ENCODE data around the gene CFHR4. TPM values are rescaled to one million over a fixed set of nuclear protein-coding genes. Genes with fewer than 3 reads are reported as not detected.
"Not testable (repeated sequence)": the region's sequence is repeated elsewhere in the genome, so short reads cannot be mapped to it uniquely, and the experiment has no call there.

CFHR4 gene
- total RNA-seq, 2 experiments from 2014 or later, result not detected

- CTCF ChIA-PET, result no interaction called here
- intact Hi-C loops (cut with micrococcal nuclease), result no loop called here
- Mint-ChIP-seq H3K4me1 (ENCODE audit: low read depth) (no peaks in the 10 kb centered on the region), H3K27ac (no peak overlapping the region), H3K4me3 (no peak overlapping the region), H3K36me3 (no peaks in the 10 kb centered on the region), H3K9me3 (peaks cover 6% of the 10 kb centered on the region), H3K27me3 (peaks cover 3% of the 10 kb centered on the region)
- POLR2A ChIA-PET, result no interaction called here
- no peak for DNase-seq
These were observed 3.4 kb downstream of the CFHR4 start for GRCh38 chr1:196891251-196891650.

DNA sequence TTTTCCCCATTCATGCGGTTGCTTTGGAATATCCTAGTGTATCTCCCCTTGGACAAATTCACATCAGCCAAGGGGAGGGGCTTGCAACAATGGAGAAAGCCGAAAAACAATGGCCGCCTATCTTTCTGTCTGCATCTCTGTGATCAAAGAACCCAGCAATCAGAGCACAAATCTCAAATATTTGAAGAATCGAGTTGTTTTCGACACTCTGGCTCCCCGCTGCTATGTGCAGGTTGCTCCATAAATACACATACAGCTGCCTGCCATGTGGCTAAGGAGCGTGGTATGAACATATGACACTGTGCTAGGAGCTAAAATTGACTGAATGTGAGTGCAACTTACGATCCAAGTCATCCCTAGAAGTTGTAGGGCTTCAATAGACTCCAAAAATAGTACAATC is 8.5 kb downstream of the CFHR4 start:
- DNase-seq, result no peak
- Mint-ChIP-seq H3K27ac (no peak overlapping the region), H3K9me3 (no peaks in the 10 kb centered on the region), H3K4me3 (no peak overlapping the region), H3K4me1 (ENCODE audit: low read depth) (no peaks in the 10 kb centered on the region), H3K27me3 (peaks cover 20% of the 10 kb centered on the region), H3K36me3 (no peaks in the 10 kb centered on the region)
- intact Hi-C loops (cut with micrococcal nuclease), result no loop called here
- ChIA-PET POLR2A (no interaction called here), CTCF (no interaction called here)

DNA sequence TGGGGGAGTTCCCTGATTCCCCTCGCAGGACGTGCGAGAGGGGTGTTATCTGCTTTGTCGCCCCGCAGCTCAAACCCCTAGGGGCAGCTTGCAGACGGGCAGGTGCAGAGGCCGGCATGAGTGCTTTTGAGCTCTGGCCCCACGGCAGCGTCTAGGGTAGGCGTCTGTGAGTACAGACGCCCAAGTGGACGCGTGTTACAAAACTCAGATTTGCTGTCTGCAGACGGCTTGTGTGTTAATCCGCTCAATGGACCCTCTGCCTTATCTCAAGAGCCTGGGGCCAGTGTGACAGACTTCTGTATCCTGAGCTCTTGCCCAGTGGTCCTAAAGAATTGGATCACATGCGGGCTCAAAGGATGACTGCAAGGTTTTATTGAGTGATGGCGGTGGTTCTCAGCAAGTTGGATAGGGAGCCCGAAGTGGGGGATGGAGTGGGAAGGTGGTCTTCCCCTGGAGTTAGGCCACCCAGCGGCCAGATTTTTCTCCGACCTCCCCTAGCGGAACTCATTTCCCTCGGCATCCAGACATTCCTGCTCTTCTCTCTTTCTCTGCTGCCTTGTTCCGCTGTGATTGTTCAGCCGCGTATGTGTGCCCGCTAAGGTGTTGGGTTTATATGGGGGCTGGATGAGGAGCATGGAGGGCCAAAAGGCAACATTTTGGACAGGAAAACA is 9.4 kb downstream of the CFHR4 start:
- CTCF ChIA-PET, result no interaction called here
- no peaks in the 10 kb centered on the region for H3K9me3 Mint-ChIP-seq

DNA sequence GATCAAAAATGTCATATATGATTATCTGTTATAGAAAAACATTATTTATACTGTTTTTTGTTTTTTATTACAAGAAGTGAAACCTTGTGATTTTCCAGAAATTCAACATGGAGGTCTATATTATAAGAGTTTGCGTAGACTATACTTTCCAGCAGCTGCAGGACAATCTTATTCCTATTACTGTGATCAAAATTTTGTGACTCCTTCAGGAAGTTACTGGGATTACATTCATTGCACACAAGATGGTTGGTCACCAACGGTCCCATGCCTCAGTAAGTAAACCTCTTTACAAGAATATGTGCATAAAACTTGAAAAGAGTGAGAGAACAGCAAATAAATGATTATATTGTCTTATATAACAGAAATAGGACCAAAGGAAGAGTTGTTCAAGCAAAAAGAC is 14.5 kb downstream of the CFHR4 start:
- no peak overlapping the region for H3K27ac Mint-ChIP-seq
- H3K4me1 Mint-ChIP-seq (ENCODE audit: low read depth), result no peaks in the 10 kb centered on the region
- H3K27me3 Mint-ChIP-seq, result peaks cover 13% of the 10 kb centered on the region
- intact Hi-C loops (cut with micrococcal nuclease), result no loop called here
- H3K4me3 Mint-ChIP-seq, result no peak overlapping the region
- ChIA-PET CTCF (no interaction called here), POLR2A (no interaction called here)
- no peaks in the 10 kb centered on the region for H3K9me3 Mint-ChIP-seq
- H3K36me3 Mint-ChIP-seq, result no peaks in the 10 kb centered on the region
- no peak for DNase-seq

More for the DNA sequence above, 9.4 kb downstream of the CFHR4 start:
- peaks cover 20% of the 10 kb centered on the region for H3K27me3 Mint-ChIP-seq
- H3K4me3 Mint-ChIP-seq, result no peak overlapping the region
- H3K4me1 Mint-ChIP-seq (ENCODE audit: low read depth), result no peaks in the 10 kb centered on the region
- no peak overlapping the region for H3K27ac Mint-ChIP-seq
- POLR2A ChIA-PET, result no interaction called here
- no peaks in the 10 kb centered on the region for H3K36me3 Mint-ChIP-seq
- intact Hi-C loops (cut with micrococcal nuclease), result no loop called here
- DNase-seq, result no peak

- ChIA-PET POLR2A (no interaction called here), CTCF (no interaction called here)
- intact Hi-C loops (cut with micrococcal nuclease), result no loop called here
- no peaks in the 10 kb centered on the region for H3K9me3 Mint-ChIP-seq
- no peak overlapping the region for H3K27ac Mint-ChIP-seq
- H3K4me1 Mint-ChIP-seq (ENCODE audit: low read depth), result no peaks in the 10 kb centered on the region
- H3K36me3 Mint-ChIP-seq, result no peaks in the 10 kb centered on the region
- H3K4me3 Mint-ChIP-seq, result no peak overlapping the region
- no peak for DNase-seq
- peaks cover 1% of the 10 kb centered on the region for H3K27me3 Mint-ChIP-seq
These were observed 22.4 kb downstream of the CFHR4 start for GRCh38 chr1:196910215-196910614.

DNA sequence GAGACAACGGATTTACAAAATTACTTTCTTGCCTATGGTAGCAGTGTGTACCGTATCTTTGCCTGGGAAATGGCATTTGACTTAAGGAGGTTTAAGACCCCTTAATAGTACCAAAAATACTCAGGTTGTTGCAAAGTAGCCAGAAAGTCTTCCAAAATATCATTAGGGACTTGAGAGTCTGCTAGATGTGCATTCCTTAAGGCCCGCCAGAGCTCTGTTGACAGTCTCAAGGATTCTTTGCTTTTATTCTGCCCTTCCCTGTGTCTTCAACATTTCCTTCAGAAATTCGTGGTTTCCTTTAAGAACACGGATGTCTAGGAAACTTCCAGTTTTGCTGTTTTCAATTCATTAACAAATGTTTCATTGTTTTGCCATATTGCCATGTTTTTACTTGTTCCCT is 24.4 kb downstream of the CFHR4 start:
- H3K4me1 Mint-ChIP-seq (ENCODE audit: low read depth); CTCF ChIA-PET; intact Hi-C loops (cut with micrococcal nuclease); H3K4me3 Mint-ChIP-seq; DNase-seq; H3K36me3 Mint-ChIP-seq; POLR2A ChIA-PET; H3K27me3 Mint-ChIP-seq; H3K27ac Mint-ChIP-seq; H3K9me3 Mint-ChIP-seq: not testable (repeated sequence)

DNA sequence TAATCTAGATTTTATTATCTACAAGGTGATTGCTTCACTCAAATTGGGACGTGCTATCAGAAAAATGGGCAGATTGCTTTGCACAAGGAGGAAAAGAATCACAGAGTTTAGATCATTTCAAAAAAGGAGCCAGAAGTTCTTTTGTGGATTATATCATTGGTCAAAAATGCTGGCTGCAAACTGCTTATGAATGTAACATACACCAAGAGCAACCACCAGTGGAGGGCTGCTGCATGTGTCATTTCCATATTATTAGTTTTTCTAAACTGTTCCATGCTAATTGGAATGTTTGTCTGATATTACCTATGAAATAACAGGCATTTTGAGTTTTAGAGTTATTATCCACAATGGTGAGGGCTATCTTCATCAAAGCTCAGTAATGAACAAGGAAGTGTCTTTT is 39.0 kb downstream of the CFHR4 start:
- H3K27me3 Mint-ChIP-seq; CTCF ChIA-PET; H3K27ac Mint-ChIP-seq; H3K4me3 Mint-ChIP-seq; H3K36me3 Mint-ChIP-seq; H3K9me3 Mint-ChIP-seq; POLR2A ChIA-PET; intact Hi-C loops (cut with micrococcal nuclease); H3K4me1 Mint-ChIP-seq (ENCODE audit: low read depth); DNase-seq: not testable (repeated sequence)

DNA sequence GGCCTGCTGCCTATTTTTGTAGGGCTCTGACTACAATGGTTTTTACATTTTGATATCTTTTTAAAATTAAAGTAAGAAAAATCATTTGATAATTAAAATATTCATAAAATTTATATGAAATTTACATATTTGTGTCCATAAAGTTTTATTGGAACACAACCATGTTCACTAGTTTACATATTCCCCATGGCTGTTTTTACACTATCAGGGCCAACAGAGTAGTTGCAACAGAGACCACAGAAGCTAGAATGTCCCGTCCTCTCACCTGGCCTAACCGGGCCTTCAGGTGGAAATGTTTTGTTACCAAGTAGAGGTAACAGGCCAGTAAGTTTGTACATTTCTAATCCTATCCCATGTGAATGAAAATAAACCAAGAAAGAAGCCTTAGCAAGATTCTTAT is 45.0 kb downstream of the CFHR4 start:
- CTCF ChIA-PET; H3K36me3 Mint-ChIP-seq; POLR2A ChIA-PET; DNase-seq; H3K27ac Mint-ChIP-seq; H3K9me3 Mint-ChIP-seq; H3K27me3 Mint-ChIP-seq; H3K4me3 Mint-ChIP-seq; intact Hi-C loops (cut with micrococcal nuclease); H3K4me1 Mint-ChIP-seq (ENCODE audit: low read depth): not testable (repeated sequence)

DNA sequence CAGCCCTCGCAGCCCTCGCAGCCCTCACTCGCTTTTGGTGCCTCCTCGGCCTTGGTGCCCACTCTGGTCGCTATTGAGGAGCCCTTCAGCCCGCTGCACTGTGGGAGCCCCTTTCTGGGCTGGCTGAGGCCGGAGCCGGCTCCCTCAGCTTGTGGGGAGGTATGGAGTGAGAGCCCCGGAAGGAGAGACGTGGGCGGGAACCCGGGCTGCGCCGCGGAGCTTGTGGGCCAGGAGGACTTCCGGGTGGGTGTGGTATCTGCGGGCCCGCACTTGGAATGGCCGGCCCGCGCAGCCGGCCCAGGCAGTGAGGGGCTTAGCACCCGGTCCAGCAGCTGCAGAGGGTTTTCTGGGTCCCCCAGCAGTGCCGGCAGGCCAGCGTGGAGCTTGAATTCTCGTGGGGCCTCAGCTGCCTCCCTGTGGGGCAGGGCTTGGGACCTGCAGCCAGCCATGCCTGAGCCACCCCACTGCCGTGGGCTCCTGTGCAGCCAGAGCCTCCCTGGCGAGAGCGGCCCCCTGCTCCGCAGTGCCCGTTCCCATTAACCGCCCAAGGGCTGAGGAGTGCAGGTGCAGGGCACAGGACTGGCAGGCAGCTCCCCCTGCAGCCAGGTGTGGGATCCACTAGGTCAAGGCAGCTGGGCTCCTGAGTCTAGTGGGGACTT is 45.8 kb downstream of the CFHR4 start:
- Mint-ChIP-seq H3K4me3 (no peak overlapping the region), H3K9me3 (no peaks in the 10 kb centered on the region), H3K27ac (no peak overlapping the region), H3K27me3 (no peaks in the 10 kb centered on the region), H3K36me3 (no peaks in the 10 kb centered on the region), H3K4me1 (ENCODE audit: low read depth) (no peaks in the 10 kb centered on the region)
- intact Hi-C loops (cut with micrococcal nuclease), result no loop called here
- ChIA-PET POLR2A (no interaction called here), CTCF (no interaction called here)
- DNase-seq, result no peak

DNA sequence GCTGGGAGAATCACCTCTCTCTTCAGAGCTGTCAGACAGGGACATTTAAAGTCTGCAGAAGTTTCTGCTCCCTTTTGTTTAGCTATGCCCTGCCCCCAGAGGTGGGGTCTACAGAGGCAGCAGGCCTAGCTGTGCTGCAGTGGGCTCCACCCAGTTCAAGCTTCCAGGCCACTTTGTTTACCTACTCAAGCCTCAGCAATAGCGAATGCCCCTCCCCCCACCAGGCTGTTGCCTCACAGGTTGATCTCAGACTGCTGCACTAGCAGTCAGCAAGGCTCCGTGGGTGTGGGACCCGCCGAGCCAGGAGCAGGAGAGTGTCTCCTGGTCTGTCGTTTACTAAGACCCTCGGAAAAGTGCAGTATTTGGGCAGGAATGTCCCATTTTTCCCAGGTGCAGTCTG is 53.6 kb downstream of the CFHR4 start:
- H3K36me3 Mint-ChIP-seq; H3K4me3 Mint-ChIP-seq; H3K27ac Mint-ChIP-seq; POLR2A ChIA-PET; H3K9me3 Mint-ChIP-seq; H3K27me3 Mint-ChIP-seq; DNase-seq; CTCF ChIA-PET; H3K4me1 Mint-ChIP-seq (ENCODE audit: low read depth); intact Hi-C loops (cut with micrococcal nuclease): not testable (repeated sequence)

DNA sequence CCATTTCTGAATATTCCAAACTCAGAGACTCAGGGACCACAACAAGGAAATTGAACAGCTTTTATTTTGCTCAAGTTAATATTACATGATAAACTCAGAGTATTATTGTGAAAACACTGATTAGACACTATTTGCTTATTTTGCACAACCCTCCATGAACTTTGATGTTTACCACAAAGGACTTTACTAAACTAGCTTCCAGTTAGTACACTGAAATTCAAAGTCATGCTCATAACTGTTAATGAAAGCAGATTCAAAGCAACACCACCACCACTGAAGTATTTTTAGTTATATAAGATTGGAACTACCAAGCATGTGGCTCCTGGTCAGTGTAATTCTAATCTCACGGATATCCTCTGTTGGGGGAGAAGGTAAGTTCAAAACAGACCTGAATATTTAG is 55.7 kb downstream of the CFHR4 start, which contains the start of gene CFHR2:
TSS of gene CFHR2 (plus strand) at position 171 of the 400 bp plus-strand sequence. CDS start at position 314, 143 bp downstream.
- H3K36me3 Mint-ChIP-seq; CTCF ChIA-PET; intact Hi-C loops (cut with micrococcal nuclease); H3K9me3 Mint-ChIP-seq; H3K27ac Mint-ChIP-seq; POLR2A ChIA-PET; H3K4me3 Mint-ChIP-seq; DNase-seq; H3K27me3 Mint-ChIP-seq; H3K4me1 Mint-ChIP-seq (ENCODE audit: low read depth): not testable (repeated sequence)

DNA sequence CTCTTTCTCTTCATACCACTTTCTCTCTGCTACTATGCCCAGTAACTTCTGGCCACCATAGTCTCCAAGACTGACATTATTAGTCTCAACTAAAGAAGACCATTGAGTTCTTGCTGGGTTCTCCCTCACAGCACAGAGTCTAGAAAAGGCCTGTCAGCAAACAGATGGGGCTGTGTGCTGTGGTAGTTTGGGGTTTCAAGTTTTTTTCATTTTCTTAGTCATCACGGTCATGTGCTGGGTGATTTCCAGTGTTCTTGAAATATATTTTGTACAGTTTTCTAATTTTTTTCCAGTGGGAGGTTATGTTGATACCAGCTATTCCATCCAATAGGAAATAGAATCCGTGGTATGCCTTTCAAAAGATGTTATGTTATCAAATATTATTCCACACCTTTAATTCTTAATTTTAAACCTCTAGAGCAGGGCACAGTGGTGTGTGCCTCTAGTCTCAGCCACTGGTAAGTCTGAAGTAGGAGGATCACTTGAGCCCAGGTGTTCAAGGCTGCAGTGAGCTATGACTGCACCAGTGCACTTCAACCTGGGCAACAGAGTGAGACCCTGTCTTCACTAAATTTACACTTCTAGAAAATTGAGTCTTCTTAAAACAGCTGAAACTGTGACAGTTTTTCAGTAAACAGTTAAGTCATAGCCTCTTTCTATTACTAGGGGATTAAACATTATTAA is 64.0 kb downstream of the CFHR4 start:
- Mint-ChIP-seq H3K27ac (no peak overlapping the region), H3K4me3 (no peak overlapping the region), H3K4me1 (ENCODE audit: low read depth) (no peaks in the 10 kb centered on the region), H3K36me3 (no peaks in the 10 kb centered on the region), H3K27me3 (no peaks in the 10 kb centered on the region), H3K9me3 (no peaks in the 10 kb centered on the region)
- no peak for DNase-seq
- CTCF ChIA-PET, result no interaction called here
- intact Hi-C loops (cut with micrococcal nuclease), result no loop called here
- POLR2A ChIA-PET, result no interaction called here

GRCh38 chr1:196954778-196955177 is 66.9 kb downstream of the CFHR4 start:
- no peaks in the 10 kb centered on the region for H3K36me3 Mint-ChIP-seq
- no peak for DNase-seq
- intact Hi-C loops (cut with micrococcal nuclease), result no loop called here
- H3K9me3 Mint-ChIP-seq, result no peaks in the 10 kb centered on the region
- no peaks in the 10 kb centered on the region for H3K27me3 Mint-ChIP-seq
- no peak overlapping the region for H3K4me3 Mint-ChIP-seq
- POLR2A ChIA-PET, result no interaction called here
- no peaks in the 10 kb centered on the region for H3K4me1 Mint-ChIP-seq (ENCODE audit: low read depth)
- CTCF ChIA-PET, result no interaction called here
- no peak overlapping the region for H3K27ac Mint-ChIP-seq
